Ovary (tissue), 9 donors: ENCODE results near the gene CACNB4. TPM values are rescaled to one million over a fixed set of nuclear protein-coding genes. Genes with fewer than 3 reads are reported as not detected.

Experiments used
- DNase-seq, 5 donors: peaks; one replicate each; pipeline ENCODE4 v3.0.0-alpha.2; 2019 to 2020
- H3K27ac ChIP-seq, 2 donors: fragments of 200-600 bp; one replicate each; pipeline versions ENCODE4 v1.5.1 to v1.8.0; 2019 to 2022
- H3K27me3 ChIP-seq: fragments of 200-600 bp; one replicate; pipeline ENCODE4 v1.8.0; 2022
- H3K36me3 ChIP-seq: fragments of 200-600 bp; sonication (generic); one replicate; pipeline ENCODE4 v1.5.1; 2019
- H3K4me1 ChIP-seq: one replicate; pipeline ENCODE4 v1.8.1; 2013; ENCODE audit warnings: mild to moderate bottlenecking, moderate library complexity; ENCODE audit not compliant: insufficient read depth
- H3K4me3 ChIP-seq: fragments of 200-600 bp; sonication (generic); one replicate; pipeline ENCODE4 v1.5.1; 2017
- H3K9me3 ChIP-seq, 2 donors: fragments of 200-600 bp in 1 of 2; sonication (generic) in 1 of 2; one replicate each; pipeline versions ENCODE4 v1.5.1 to v1.8.1; 2013 to 2019; ENCODE audit warnings: mild to moderate bottlenecking in 1 of 2, moderate library complexity in 1 of 2
- CTCF ChIP-seq, 3 donors: fragments of 450-650 bp in 2 of 3; fragments of 200-600 bp in 1 of 3; IDR thresholded peaks; one replicate each; pipeline versions ENCODE4 v1.5.1 to v1.8.0; 2016 to 2022; ENCODE audit warnings: antibody characterized with exemption in 3 of 3, mild to moderate bottlenecking in 1 of 3
- EP300 ChIP-seq: sonication (generic); formaldehyde crosslinking; IDR thresholded peaks from one replicate; pipeline ENCODE4 v1.6.1; 2017; ENCODE audit warnings: antibody characterized with exemption
- POLR2A ChIP-seq: fragments of 450-650 bp; IDR thresholded peaks from one replicate; pipeline ENCODE4 v1.6.1; 2017; ENCODE audit warnings: antibody characterized with exemption, mild to moderate bottlenecking, moderate library complexity
- WGBS, 3 donors: extraction: QIAGEN DNeasy Blood & Tissue Kit in 1 of 3; methylation state at CpG; one replicate each; pipeline versions ENCODE4 v1.1.5 to v1.1.7; 2013 to 2017; 5-methylcytosine and 5-hydroxymethylcytosine counted together
- intact Hi-C, 4 donors: fragments of 100-400 bp; cut with DNase I; formaldehyde crosslinking; loops; one replicate each; pipeline versions ENCODE4 v1.11.0 to v1.15.1; 2022 to 2023
- polyA plus RNA-seq, 2 donors: library from polyadenylated mRNA; stranded (reverse); fragments of 200-250 nt in 1 of 2; fragments of 350-450 nt in 1 of 2; fragmentation: Illumina TruSeq in 1 of 2; extraction: RNeasy Lipid Tissue Mini Kit (QIAGEN cat#74804) in 1 of 2; gene quantifications; one replicate each; pipeline ENCODE4 v1.2.3, GENCODE V29; 2013 to 2014
- total RNA-seq, 7 donors: library from RNA; depleted of rRNA in 2 of 7; stranded (reverse); fragments of >200 nt in 2 of 7; fragmentation: NEBNext Ultra II Directional in 3 of 7; extraction: Animal tissue kit (Norgen Biotek cat#: 25700) in 3 of 7; gene quantifications; one replicate each; pipeline versions ENCODE4 v1.1.0 to v1.2.4, GENCODE V29; 2016 to 2023
- donor health status: DM: no; HTN: no; CAD: no; lungs with moderate emphysema.
- donor health status: DM: no; HTN: no; CAD: no.
- donor health status: Bipolar disorder and iron deficiency.
- donor health status: DM: yes; HTN: yes; CAD: no.
- donor health status: DM: no; HTN: no; CAD: no.
- donor health status: DM: yes; HTN: yes; CAD: no.

CACNB4 gene
- total and polyA plus RNA-seq, 9 donors, result 0.23 to 1.9 (median 1.0) TPM

GRCh38 chr2:152050915-152051314, 47.9 kb downstream of the CACNB4 start:
- DNase-seq, result no peak
- Histone ChIP-seq H3K4me1 (no peaks in the 10 kb centered on the region), H3K9me3 (no peaks in the 10 kb centered on the region), H3K4me3 (no peak overlapping the region), H3K27me3 (no peaks in the 10 kb centered on the region), H3K36me3 (no peaks in the 10 kb centered on the region), H3K27ac (no peak overlapping the region)
- intact Hi-C loops, result no loop called here
- 85 to 94% (median 93%) methylated on average over 6 of the region's 6 CpGs for WGBS, 3 donors
- TF ChIP-seq POLR2A (no peak), EP300 (no peak), CTCF (IDR thresholded peaks at IDR 0.05) (no peak)

GRCh38 chr2:152050341-152050740, 48.5 kb downstream of the CACNB4 start:
- no peaks in the 10 kb centered on the region for H3K9me3 ChIP-seq
- intact Hi-C loops, result no loop called here
- DNase-seq, result no peak
- no peak overlapping the region for H3K4me3 ChIP-seq
- TF ChIP-seq CTCF (IDR thresholded peaks at IDR 0.05), result no peak
- TF ChIP-seq EP300, result no peak
- WGBS, 3 donors, result 68 to 74% (median 72%) methylated on average over 3 of the region's 3 CpGs
- no peaks in the 10 kb centered on the region for H3K27me3 ChIP-seq
- H3K4me1 ChIP-seq, result no peaks in the 10 kb centered on the region
- no peak overlapping the region for H3K27ac ChIP-seq
- no peaks in the 10 kb centered on the region for H3K36me3 ChIP-seq

GRCh38 chr2:152049541-152049940, 49.3 kb downstream of the CACNB4 start:
- 89 to 93% (median 92%) methylated on average over 4 of the region's 4 CpGs for WGBS, 3 donors
- TF ChIP-seq POLR2A, result no peak
- TF ChIP-seq CTCF (IDR thresholded peaks at IDR 0.05), result no peak
- TF ChIP-seq EP300, result no peak

GRCh38 chr2:152047824-152048471, 50.9 kb downstream of the CACNB4 start:
- Histone ChIP-seq H3K4me1 (no peaks in the 10 kb centered on the region), H3K4me3 (no peak overlapping the region), H3K27me3 (no peaks in the 10 kb centered on the region), H3K36me3 (no peaks in the 10 kb centered on the region), H3K27ac (no peak overlapping the region), H3K9me3 (no peaks in the 10 kb centered on the region)
- TF ChIP-seq CTCF (IDR thresholded peaks at IDR 0.05) (no peak), EP300 (no peak), POLR2A (no peak)
- DNase-seq, result no peak
- intact Hi-C loops, result loop anchor here in 1 of 4 donors (10.0 kb wide), 1 partner anchor 117 kb away; no protein-coding TSS in a partner anchor
- 47 to 52% (median 50%) methylated on average over 6 of the region's 6 CpGs for WGBS, 3 donors

More at GRCh38 chr2:152049541-152049940, 49.3 kb downstream of the CACNB4 start:
- Histone ChIP-seq H3K36me3 (no peaks in the 10 kb centered on the region), H3K27me3 (no peaks in the 10 kb centered on the region), H3K9me3 (no peaks in the 10 kb centered on the region), H3K27ac (no peak overlapping the region), H3K4me1 (no peaks in the 10 kb centered on the region), H3K4me3 (no peak overlapping the region)
- no peak for DNase-seq
- intact Hi-C loops, result loop anchor here in 1 of 4 donors (10.0 kb wide), 1 partner anchor 115 kb away; no protein-coding TSS in a partner anchor
